ENCODE measurements around the gene DPRX.
A peak's percentile ranks its signal among the peaks of the same experiment; 100 is the strongest.

Gene DPRX

GRCh38 chr19:53596056-53596455 is 35.7 kb upstream of the DPRX start:
- no peak for TF ChIP-seq TAF1 (IDR thresholded peaks at IDR 0.05; ENCODE audit: low read depth)
- TF ChIP-seq RAD21 (IDR thresholded peaks at IDR 0.05; ENCODE audit: low read depth), result no peak
- TF ChIP-seq TCF12 (IDR thresholded peaks at IDR 0.05; ENCODE audit: low read depth), result no peak
- TF ChIP-seq USF1 (IDR thresholded peaks at IDR 0.05), result no peak
- TF ChIP-seq CREB1 (IDR thresholded peaks at IDR 0.05; ENCODE audit: low read depth), result no peak
- TF ChIP-seq YY1 (IDR thresholded peaks at IDR 0.05; ENCODE audit: low read depth), result no peak
- no peak for TF ChIP-seq TEAD4 (IDR thresholded peaks at IDR 0.05)
- TF ChIP-seq CEBPB (IDR thresholded peaks at IDR 0.05), result no peak

GRCh38 chr19:53597023-53597422 is 34.8 kb upstream of the DPRX start:
- TF ChIP-seq EGR1 (IDR thresholded peaks at IDR 0.05), result no peak
- TF ChIP-seq CEBPB (IDR thresholded peaks at IDR 0.05), result peak; percentile 25; the same call in 1 of the 2 replicates

- TF ChIP-seq RAD21 (IDR thresholded peaks at IDR 0.05; ENCODE audit: low read depth) (no peak), ZBTB7A (IDR thresholded peaks at IDR 0.05; ENCODE audit: low read depth) (no peak), CREB1 (IDR thresholded peaks at IDR 0.05; ENCODE audit: low read depth) (no peak), REST (IDR thresholded peaks at IDR 0.05; ENCODE audit: low read depth) (no peak), TAF1 (IDR thresholded peaks at IDR 0.05; ENCODE audit: low read depth) (no peak), USF1 (IDR thresholded peaks at IDR 0.05) (no peak), TCF12 (IDR thresholded peaks at IDR 0.05; ENCODE audit: low read depth) (no peak), EP300 (IDR thresholded peaks at IDR 0.05; ENCODE audit: borderline replicate concordance) (no peak), TEAD4 (IDR thresholded peaks at IDR 0.05) (no peak), CEBPB (IDR thresholded peaks at IDR 0.05) (no peak), EGR1 (IDR thresholded peaks at IDR 0.05) (no peak), NFIC (IDR thresholded peaks at IDR 0.05) (no peak), YY1 (IDR thresholded peaks at IDR 0.05; ENCODE audit: low read depth) (no peak), FOXM1 (IDR thresholded peaks at IDR 0.05; ENCODE audit: borderline replicate concordance, low read depth) (no peak)
- TF ChIP-seq, protein P1, sequence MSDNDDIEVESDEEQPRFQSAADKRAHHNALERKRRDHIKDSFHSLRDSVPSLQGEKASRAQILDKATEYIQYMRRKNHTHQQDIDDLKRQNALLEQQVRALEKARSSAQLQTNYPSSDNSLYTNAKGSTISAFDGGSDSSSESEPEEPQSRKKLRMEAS (IDR thresholded peaks at IDR 0.05), result no peak
Measured at GRCh38 chr19:53598361-53598760, 33.4 kb upstream of the DPRX start.

DNA sequence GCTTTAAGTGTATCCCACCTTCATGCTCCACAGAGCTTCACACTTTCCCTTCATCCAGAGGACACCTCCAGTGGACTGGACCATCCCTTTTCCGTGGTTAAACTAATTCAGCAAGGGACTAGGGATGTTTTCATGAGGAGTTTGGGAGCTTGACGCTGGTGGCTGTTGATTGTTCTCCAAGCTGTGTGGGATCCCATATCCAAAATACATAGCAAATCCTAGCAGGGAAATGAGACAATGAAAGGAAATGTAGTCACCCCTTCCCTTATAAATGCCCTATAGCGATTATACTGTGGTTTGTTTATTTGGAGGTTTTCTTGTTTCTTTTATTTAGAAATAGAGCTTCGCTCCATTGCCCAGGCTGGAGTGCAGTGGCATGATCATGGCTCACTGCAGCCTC is 31.6 kb upstream of the DPRX start:
- TF ChIP-seq NFIC (IDR thresholded peaks at IDR 0.05), result no peak
- TF ChIP-seq, protein P1 (IDR thresholded peaks at IDR 0.05), result no peak
- TF ChIP-seq TAF1 (IDR thresholded peaks at IDR 0.05; ENCODE audit: low read depth), result no peak
- no peak for TF ChIP-seq CEBPB (IDR thresholded peaks at IDR 0.05)
- no peak for TF ChIP-seq USF1 (IDR thresholded peaks at IDR 0.05)
- no peak for TF ChIP-seq EGR1 (IDR thresholded peaks at IDR 0.05)
- TF ChIP-seq FOXM1 (IDR thresholded peaks at IDR 0.05; ENCODE audit: borderline replicate concordance, low read depth), result no peak
- no peak for TF ChIP-seq REST (IDR thresholded peaks at IDR 0.05; ENCODE audit: low read depth)
- TF ChIP-seq TCF12 (IDR thresholded peaks at IDR 0.05; ENCODE audit: low read depth), result no peak
- no peak for TF ChIP-seq YY1 (IDR thresholded peaks at IDR 0.05; ENCODE audit: low read depth)
- TF ChIP-seq RAD21 (IDR thresholded peaks at IDR 0.05; ENCODE audit: low read depth), result no peak
- TF ChIP-seq CREB1 (IDR thresholded peaks at IDR 0.05; ENCODE audit: low read depth), result no peak
- TF ChIP-seq TEAD4 (IDR thresholded peaks at IDR 0.05), result no peak
- TF ChIP-seq ZBTB7A (IDR thresholded peaks at IDR 0.05; ENCODE audit: low read depth), result no peak
- no peak for TF ChIP-seq EP300 (IDR thresholded peaks at IDR 0.05; ENCODE audit: borderline replicate concordance)

DNA sequence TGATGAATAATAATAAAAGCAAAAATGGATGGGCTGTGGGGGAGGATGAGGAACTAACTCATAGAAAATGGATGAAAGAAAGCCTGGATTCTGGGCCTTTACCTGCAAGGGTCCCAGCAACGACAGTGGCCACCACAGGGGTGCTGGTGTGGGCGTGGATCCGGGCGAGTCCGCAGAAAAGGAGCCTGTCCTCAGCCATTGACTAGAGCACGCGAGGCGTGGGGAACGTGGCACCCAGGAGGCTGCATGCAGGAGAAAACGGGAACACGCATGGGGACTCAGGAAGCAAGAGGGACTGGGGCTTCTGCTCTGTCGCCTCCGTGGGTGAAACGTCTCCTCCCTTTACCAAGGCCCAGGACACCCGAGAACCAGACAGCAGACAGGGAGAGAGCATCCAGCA is 25.8 kb upstream of the DPRX start:
- TF ChIP-seq YY1 (IDR thresholded peaks at IDR 0.05; ENCODE audit: low read depth), result no peak
- no peak for TF ChIP-seq CREB1 (IDR thresholded peaks at IDR 0.05; ENCODE audit: low read depth)
- TF ChIP-seq ZBTB7A (IDR thresholded peaks at IDR 0.05; ENCODE audit: low read depth), result no peak
- no peak for TF ChIP-seq TEAD4 (IDR thresholded peaks at IDR 0.05)
- TF ChIP-seq, protein P1 (IDR thresholded peaks at IDR 0.05), result no peak
- no peak for TF ChIP-seq EGR1 (IDR thresholded peaks at IDR 0.05)
- no peak for TF ChIP-seq EP300 (IDR thresholded peaks at IDR 0.05; ENCODE audit: borderline replicate concordance)
- TF ChIP-seq NFIC (IDR thresholded peaks at IDR 0.05), result no peak
- TF ChIP-seq TCF12 (IDR thresholded peaks at IDR 0.05; ENCODE audit: low read depth), result no peak
- no peak for TF ChIP-seq TAF1 (IDR thresholded peaks at IDR 0.05; ENCODE audit: low read depth)
- no peak for TF ChIP-seq FOXM1 (IDR thresholded peaks at IDR 0.05; ENCODE audit: borderline replicate concordance, low read depth)
- no peak for TF ChIP-seq RAD21 (IDR thresholded peaks at IDR 0.05; ENCODE audit: low read depth)
- no peak for TF ChIP-seq CEBPB (IDR thresholded peaks at IDR 0.05)
- TF ChIP-seq USF1 (IDR thresholded peaks at IDR 0.05), result no peak
- TF ChIP-seq REST (IDR thresholded peaks at IDR 0.05; ENCODE audit: low read depth), result no peak

Measured in Ishikawa (cell line).